Endothelial cell of umbilical vein (primary cell): Measurements from ENCODE around the gene HASPIN.

Experiments
- POLR2AphosphoS5 ChIP-seq: IDR thresholded peaks from 2 replicates; pipeline ENCODE4 v1.6.1; 2012; ENCODE audit warnings: low read depth, mild to moderate bottlenecking, control low read depth, low read length, moderate library complexity; ENCODE audit not compliant: insufficient read depth
- TF ChIP-seq, protein P1 (sequence below), 2 donors: IDR thresholded peaks; 1 replicate in 1 of 2; 2 replicates in 1 of 2; pipeline ENCODE4 v1.5.1; 2011; ENCODE audit warnings: low read length in 2 of 2, mild to moderate bottlenecking in 2 of 2, moderate library complexity in 2 of 2, control low read depth in 1 of 2, inconsistent platforms in 1 of 2, low read depth in 1 of 2; ENCODE audit not compliant: insufficient read depth in 1 of 2; ENCODE audit errors: extremely low read depth in 1 of 2

- TF ChIP-seq, protein P1, sequence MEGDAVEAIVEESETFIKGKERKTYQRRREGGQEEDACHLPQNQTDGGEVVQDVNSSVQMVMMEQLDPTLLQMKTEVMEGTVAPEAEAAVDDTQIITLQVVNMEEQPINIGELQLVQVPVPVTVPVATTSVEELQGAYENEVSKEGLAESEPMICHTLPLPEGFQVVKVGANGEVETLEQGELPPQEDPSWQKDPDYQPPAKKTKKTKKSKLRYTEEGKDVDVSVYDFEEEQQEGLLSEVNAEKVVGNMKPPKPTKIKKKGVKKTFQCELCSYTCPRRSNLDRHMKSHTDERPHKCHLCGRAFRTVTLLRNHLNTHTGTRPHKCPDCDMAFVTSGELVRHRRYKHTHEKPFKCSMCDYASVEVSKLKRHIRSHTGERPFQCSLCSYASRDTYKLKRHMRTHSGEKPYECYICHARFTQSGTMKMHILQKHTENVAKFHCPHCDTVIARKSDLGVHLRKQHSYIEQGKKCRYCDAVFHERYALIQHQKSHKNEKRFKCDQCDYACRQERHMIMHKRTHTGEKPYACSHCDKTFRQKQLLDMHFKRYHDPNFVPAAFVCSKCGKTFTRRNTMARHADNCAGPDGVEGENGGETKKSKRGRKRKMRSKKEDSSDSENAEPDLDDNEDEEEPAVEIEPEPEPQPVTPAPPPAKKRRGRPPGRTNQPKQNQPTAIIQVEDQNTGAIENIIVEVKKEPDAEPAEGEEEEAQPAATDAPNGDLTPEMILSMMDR (IDR thresholded peaks at IDR 0.05; ENCODE audit: extremely low read depth in 1 of 2, insufficient read depth in 1 of 2, low read depth in 1 of 2, low read length in 2 of 2), result no peak
- TF ChIP-seq POLR2AphosphoS5, result no peak
Observed at GRCh38 chr17:3768341-3768740, 44.6 kb downstream of the HASPIN start.
